Ureter (tissue), 1 donor: ENCODE measurements around the gene FA2H. TPM values are rescaled to one million over a fixed set of nuclear protein-coding genes. Genes with fewer than 3 reads are reported as not detected.

Source experiments
- DNase-seq: peaks from one replicate; pipeline ENCODE4 v3.0.0-alpha.2; 2020; ENCODE audit warnings: low spot score
- total RNA-seq: library from RNA; stranded (reverse); gene quantifications from one replicate; pipeline ENCODE4 v1.2.4, GENCODE V29; 2023
- donor health status: DM: yes; HTN: yes; CAD: no.

The FA2H gene
- total RNA-seq, 1 donor from 2014 or later, result 9.8 TPM

- DNase-seq, result no peak
Observed at GRCh38 chr16:74744566-74744965, 30.1 kb downstream of the FA2H start.

GRCh38 chr16:74743668-74744299, 30.8 kb downstream of the FA2H start:
- DNase-seq, result peak; percentile 92

- DNase-seq, result no peak
Observed at GRCh38 chr16:74743045-74743667, 31.5 kb downstream of the FA2H start.

GRCh38 chr16:74742051-74742481, 32.6 kb downstream of the FA2H start:
- DNase-seq, result no peak

- DNase-seq, result peak; percentile 87
Observed at GRCh38 chr16:74740795-74741304, 33.8 kb downstream of the FA2H start.

GRCh38 chr16:74739275-74739674, 35.3 kb downstream of the FA2H start:
- DNase-seq, result no peak

GRCh38 chr16:74738816-74739215, 35.8 kb downstream of the FA2H start:
- DNase-seq, result no peak

- DNase-seq, result peak; percentile 74
Observed at GRCh38 chr16:74738113-74738541, 36.5 kb downstream of the FA2H start.

GRCh38 chr16:74737521-74737920, 37.1 kb downstream of the FA2H start:
- DNase-seq, result no peak

GRCh38 chr16:74736531-74737157, 38.0 kb downstream of the FA2H start:
- DNase-seq, result no peak

- DNase-seq, result no peak
Observed at GRCh38 chr16:74735554-74735953, 39.1 kb downstream of the FA2H start.

GRCh38 chr16:74735162-74735452, 39.5 kb downstream of the FA2H start:
- DNase-seq, result no peak

GRCh38 chr16:74734361-74735161, 40.1 kb downstream of the FA2H start:
- DNase-seq, result no peak

GRCh38 chr16:74732707-74733350, 41.8 kb downstream of the FA2H start:
- no peak for DNase-seq

GRCh38 chr16:74731853-74732477, 42.7 kb downstream of the FA2H start:
- DNase-seq, result no peak

GRCh38 chr16:74729783-74730683, 44.6 kb downstream of the FA2H start:
- DNase-seq, result peak; percentile 79

- DNase-seq, result no peak
Observed at GRCh38 chr16:74727903-74728302, 46.7 kb downstream of the FA2H start.

GRCh38 chr16:74726716-74727115, 47.9 kb downstream of the FA2H start:
- DNase-seq, result no peak

GRCh38 chr16:74725651-74726455, 48.8 kb downstream of the FA2H start:
- no peak for DNase-seq
